Caki2 (cell line): ENCODE results near the gene PPIG. TPM values are rescaled to one million over a fixed set of nuclear protein-coding genes. Genes with fewer than 3 reads are reported as not detected.
"Not testable (repeated sequence)": the region's sequence is repeated elsewhere in the genome, so short reads cannot be mapped to it uniquely, and the experiment has no call there.

Experiments
- DNase-seq: peaks from one replicate; pipeline ENCODE4 v3.0.0-alpha.2; 2015; ENCODE audit warnings: low read depth
- in situ Hi-C: cut with HindIII; loops from 2 replicates; pipeline ENCODE4 v1.10.0; 2016; ENCODE audit warnings: low sequenced_read_pairs, low pct_unique_long_range_greater_than_20kb, mixed read lengths
- total RNA-seq: library from RNA; depleted of rRNA; stranded (reverse); fragments of >200 nt; shearing (Covaris generic); gene quantifications from 2 replicates; pipeline ENCODE4 v1.2.3, GENCODE V29; 2014; ENCODE audit warnings: low replicate concordance; rRNA removed

The PPIG gene
- total RNA-seq, result 11.7 and 21.1 TPM in 2 replicates

DNA sequence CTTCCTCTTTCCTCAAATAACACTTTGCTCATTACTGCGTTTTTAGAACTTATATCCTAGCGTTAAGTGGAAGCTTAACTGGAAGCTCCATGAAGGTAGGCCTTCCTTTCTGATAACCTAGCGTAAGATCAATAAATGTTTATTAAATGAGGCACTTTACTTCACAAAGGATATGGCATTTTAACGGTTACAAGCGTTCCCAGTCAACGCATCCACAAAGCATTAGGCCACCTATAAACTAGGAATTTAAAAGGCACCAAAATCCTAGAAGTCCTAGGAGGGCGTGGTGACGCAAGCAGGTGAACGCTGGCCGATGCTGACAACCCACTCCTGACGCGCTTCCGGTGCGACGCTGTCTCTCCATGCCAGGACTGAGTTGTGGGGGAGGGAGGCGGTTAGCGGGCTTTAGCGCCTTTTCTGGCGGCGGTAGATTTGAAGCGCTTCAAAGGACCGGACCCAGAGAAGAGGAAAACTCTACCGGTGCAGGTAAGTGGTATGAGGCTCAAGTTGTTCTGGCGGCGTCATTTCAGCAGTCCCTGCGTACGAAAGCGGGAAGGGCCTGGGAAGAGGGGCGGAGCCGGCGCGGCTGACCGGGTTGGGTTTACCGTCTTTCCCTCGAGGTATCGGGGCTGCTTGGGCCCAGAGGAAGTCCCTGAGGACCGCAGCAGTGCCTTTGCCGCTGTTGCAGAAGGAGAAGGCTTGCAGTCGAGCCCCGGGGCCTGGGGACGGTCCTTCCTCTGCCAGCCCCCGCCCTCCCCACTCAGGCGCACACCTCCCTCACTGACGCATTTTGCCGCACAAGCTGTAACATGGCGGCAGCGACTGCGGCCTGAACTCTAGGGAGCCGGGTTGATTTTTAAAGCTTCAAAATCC, at the start of gene PPIG:
Gene PPIG, plus strand, starts transcription at position 347 of the 873 bp plus-strand sequence. CDS start 19,691 bp downstream, outside the sequence.
- peak; percentile 88 for DNase-seq
- in situ Hi-C loops, result no loop called here

DNA sequence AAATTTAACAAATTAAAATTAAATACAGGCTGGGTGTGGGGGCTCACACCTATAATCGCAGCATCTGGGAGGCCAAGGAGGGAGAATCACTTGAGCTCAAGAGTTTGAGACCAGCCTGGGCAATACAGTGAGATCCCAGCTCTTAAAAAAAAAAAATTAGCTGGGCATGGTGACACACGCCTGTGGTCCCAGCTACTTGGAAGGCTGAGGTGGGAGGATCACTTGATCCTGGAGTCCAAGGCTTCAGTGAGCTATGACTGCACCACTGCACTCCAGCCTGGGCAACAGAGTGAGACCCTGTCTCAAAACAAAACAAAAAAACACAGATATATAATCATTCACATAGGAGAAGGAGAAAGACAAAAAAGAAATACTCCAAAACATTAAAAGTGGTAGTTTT, 44.7 kb upstream of the PPIG start:
- in situ Hi-C loops, DNase-seq: not testable (repeated sequence)

DNA sequence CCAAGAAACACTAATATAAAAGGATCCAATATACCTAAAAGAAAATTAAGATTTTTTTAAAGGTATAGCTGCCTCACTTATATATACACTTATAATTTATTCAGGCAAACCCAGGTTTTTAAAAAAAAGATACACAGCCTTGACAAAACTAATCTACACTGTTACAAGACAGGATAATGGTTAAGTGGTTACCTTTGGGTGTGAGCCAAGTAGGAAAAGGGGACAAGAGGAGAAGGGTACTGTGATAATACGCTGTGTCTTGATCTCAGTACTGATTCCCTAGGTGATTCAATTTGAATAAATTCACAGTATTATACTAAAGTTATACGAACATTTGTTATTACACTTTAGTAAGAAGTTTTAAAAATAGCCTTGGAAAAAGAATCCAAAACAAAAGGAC, 44.0 kb upstream of the PPIG start:
- in situ Hi-C loops, result no loop called here
- no peak for DNase-seq

DNA sequence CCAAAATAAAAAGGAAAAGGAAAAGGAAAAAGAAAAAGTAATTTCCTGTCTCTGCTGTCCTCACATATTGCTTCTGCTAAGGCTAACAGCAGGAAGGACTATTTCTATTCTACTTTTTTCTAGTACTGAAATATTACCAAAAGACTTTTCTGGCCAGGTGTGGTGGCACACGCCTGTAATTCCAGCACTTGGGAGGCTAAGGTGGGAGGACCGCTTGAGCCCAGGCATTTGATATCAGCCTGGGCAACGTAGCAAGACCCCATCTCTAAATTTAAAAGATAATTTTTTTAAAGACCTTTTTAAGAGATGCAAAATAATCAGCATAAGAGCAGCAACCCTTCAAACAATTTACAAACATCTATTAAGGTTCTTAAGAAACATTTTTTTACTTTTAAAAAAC, 41.7 kb upstream of the PPIG start:
- DNase-seq, result no peak
- in situ Hi-C loops, result no loop called here

DNA sequence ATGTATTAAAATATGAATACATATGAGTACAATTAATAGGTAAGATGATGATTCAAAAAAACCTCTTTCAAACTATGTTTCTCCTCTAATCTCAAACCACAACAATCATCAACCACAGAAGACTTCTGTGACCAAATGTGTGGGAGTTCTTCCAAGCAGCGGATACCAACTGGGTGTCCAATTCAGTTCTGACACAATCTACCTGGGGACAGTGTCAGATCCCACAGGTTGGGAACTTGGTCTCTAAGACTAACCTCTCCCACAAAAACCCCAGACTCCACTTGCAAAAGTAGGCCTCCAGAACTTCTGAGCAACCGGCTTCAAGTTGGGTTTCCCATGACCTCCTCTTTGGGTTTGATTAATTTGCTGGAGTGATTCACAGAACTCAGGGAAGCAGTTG, 37.4 kb upstream of the PPIG start:
- no peak for DNase-seq
- in situ Hi-C loops, result no loop called here

DNA sequence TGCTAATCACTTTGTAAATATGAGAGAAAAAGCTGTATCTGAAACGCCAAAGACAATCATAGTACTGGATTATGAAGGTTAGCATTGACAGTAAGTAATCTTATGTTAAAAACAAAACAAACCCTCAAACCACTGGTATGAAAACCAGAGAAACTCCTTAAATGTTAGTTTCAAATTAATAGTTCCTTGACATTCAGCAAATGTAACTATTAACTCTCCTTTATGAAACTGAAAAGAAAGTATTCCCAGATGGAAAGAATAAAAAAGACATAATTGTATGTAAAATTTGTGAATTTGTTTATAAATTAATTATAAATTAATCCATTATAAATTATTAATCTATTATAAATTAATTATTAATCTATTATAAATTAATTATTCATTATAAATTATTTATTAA, 22.8 kb upstream of the PPIG start:
- in situ Hi-C loops, result no loop called here
- DNase-seq, result no peak

DNA sequence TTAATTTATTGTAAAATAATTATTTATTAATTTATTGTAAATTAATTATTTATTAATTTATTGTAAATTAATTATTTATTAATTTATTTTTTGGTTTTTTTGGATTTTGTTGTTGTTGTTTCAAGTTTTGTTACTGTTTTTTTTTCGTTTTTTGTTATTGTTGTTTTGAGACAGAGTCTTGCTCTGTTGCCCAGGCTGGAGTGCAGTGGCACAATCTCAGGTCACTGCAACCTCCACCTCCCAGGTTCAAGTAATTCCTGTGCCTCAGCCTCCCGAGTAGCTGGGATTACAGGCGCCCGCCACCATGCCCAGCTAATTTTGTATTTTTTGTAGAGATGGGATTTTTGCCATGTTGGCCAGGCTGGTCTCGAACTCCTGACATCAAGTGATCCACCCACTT, 22.1 kb upstream of the PPIG start:
- in situ Hi-C loops, DNase-seq: not testable (repeated sequence)

DNA sequence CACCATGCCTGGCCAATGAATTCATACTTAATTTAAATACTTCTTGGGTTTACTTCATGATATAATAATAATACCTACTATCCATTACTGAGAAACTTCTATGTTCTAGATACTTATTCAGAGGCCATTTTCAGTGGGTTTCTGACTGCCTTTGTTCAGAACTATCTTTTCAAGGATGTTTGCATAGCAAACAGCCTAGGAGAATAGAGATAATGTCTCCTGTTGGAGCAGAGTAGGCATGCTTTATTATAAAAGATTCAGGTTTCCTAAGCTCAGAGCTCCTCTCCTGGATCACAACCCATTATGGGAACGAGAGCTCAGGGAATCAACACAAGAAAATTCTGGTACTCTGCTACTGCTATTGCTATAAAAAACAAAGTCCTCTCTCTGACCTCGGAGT, 21.6 kb upstream of the PPIG start:
- in situ Hi-C loops, result no loop called here
- DNase-seq, result no peak

DNA sequence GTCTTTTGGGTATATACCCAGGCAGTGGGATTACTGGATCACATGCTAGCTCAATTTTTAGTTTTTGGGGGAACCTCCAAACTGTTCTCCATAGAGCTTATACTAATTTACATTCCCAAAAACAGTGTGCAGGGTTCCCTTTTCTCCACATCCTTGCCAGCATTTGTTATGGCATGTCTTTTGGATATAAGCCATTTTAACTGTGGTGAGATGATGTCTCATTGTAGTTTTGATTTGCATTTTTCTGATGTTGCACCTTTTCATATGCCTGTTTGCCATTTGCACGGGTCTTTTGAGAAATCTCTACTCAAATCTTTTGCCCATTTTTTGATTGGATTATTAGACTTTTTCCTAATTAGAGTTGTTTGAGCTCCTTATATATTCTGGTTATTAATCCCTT, 18.5 kb upstream of the PPIG start:
- in situ Hi-C loops, result no loop called here
- no peak for DNase-seq

DNA sequence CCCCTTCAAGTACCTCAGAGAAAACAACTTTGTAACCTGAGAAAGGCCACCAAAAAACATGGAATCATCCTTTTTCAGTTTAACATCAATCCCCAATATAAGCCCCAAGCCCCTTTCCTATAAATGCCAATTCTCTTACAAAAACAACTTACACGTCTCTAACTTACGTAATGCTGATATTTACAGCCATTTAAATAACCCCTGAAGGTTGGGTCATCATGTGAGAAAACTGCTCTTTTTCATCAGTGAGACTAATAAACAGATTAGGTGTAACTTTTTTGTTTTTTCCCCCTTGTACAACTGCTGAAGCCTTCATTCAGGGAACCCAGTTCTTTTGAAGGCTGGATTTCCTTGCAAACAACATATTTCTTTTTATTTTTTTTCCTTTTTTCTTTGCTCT, 14.2 kb upstream of the PPIG start:
- no peak for DNase-seq
- in situ Hi-C loops, result no loop called here

DNA sequence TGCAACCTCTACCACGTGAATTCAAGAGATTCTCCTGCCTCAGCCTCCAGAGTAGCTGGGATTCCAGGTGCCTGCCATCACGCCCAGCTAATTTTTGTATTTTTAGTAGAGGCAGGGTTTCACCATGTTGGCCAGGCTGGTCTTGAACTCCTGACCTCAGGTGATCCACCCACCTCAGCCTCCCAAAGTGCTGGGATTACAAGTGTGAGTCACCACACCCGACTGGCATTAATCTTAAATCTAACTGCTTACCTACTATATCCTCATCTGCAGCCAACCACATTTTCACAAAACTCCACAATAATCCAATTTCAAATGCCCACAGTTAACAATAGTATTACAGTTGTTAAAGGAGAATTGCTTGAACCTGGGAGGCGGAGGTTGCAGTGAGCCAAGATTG, 13.4 kb upstream of the PPIG start:
- DNase-seq, in situ Hi-C loops: not testable (repeated sequence)

DNA sequence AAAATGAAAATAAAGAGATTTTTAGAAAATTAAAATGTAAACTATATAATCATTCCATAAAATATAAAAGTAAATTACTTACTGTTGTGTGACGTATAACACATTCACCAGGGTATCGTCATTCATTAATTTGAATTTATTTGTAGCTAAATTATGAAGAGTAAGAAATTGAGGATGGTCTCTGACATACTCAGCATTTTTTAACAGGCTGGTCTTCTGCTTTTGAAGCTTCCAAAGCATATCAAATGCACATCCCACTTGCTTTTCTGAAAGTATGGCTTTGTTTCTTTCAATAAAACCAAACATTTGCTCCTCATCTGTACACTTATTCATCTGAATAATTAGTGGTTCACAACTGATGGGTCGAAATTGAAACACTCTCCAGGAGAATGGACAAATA, 12.6 kb upstream of the PPIG start:
- in situ Hi-C loops, result no loop called here
- no peak for DNase-seq

DNA sequence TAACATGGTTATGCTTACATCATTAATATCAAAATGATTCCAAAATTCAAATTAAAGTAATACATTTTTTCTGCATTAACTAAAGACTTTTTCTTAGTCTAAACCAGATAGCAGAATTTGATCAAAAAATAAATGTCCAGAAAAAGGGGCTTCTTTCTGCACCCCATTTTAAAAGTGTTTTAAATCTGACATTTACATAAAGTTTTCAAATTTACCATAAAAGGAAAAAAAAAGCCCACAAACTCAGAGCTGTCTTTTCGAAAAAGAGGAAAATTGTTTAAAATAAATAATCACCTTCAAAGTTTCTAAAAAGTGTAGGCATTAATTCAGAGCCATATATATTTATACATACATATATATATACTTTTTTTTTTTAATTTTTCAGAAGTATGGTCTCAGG, 12.0 kb upstream of the PPIG start:
- DNase-seq, result no peak
- in situ Hi-C loops, result no loop called here

DNA sequence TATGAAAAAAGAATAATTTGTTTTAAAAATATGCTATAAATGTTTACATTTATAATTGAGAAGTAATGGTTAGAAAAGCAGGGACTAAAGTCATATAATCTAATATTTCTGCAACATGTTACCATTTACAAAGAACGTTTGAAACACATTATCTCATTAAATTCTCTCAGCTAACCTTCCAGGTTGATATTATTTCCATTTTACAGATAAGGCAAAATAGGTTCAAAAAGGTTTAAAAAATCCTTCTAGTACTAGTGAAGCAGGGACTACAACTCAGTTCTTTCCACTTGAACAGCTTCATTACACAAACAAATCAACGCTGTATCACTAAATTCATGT, 11.4 kb upstream of the PPIG start:
- in situ Hi-C loops, result no loop called here

DNA sequence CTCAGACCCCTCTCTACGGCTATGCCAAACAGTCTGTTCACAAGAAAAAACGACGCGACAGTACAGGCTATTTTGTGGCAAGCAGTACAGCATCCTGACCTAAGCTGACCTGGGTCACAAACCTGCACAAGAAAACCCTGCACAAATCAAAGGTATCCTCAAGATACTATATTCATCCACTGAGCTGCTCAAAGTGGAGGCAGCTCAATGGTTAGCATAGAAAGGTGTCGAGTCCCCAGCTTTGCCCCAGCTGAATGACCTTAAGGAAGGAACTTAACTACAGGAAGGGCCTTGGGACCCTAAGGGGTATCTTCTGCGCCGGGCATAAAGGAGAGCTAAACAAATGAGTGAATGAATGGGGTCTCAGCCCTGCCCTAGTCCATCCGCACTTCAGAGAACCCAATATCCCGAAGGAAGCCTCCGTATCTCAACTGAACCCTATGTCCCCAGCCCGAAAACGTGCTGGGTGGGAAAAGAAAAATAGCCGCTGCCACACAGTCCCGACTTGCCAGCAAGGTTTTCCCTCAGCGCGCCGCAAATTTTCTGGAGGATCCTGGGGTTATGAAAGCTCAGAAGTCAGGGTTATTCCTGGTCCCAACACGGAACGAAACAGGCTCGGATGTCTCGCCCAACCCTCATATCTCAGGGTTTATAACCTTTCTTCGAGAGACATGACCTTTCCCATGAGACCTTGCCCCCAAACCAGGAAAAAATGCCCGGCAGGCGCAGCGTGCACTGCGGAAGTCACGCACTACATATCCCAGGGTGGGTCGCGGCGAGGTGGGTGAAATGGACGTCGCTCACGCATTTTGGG, 10.8 kb upstream of the PPIG start, which contains the start of gene FASTKD1:
Gene FASTKD1, minus strand, starts transcription at position 706 of the 814 bp plus-strand sequence. CDS start 1,836 bp downstream, outside the sequence.
- in situ Hi-C loops, result no loop called here
- DNase-seq, result peak; percentile 83

More for the DNA sequence above, 11.4 kb upstream of the PPIG start:
- no peak for DNase-seq

DNA sequence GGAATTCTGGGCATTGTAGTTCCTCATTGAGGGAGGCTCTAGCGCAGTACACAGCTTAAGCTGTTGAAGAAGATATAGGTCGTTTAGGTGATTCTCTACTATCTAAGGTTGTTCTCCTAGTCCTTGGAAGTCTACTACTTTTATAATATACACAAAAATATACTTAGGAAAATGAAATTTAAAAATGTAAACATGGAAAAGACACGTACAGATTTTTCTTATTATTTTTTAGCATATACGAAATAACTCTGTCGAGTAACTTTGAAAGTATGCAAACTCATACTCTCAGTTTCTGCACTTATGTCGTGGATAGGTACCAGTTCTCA, 10.2 kb upstream of the PPIG start:
- in situ Hi-C loops, result no loop called here
- no peak for DNase-seq

DNA sequence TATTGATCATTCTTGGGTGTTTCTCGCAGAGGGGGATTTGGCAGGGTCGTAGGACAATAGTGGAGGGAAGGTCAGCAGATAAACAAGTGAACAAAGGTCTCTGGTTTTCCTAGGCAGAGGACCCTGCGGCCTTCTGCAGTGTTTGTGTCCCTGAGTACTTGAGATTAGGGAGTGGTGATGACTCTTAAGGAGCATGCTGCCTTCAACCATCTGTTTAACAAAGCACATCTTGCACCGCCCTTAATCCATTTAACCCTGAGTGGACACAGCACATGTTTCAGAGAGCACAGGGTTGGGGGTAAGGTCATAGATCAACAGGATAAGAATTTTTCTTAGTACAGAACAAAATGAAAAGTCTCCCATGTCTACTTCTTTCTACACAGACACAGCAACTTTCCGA, 9.6 kb upstream of the PPIG start:
- in situ Hi-C loops, result not testable (repeated sequence)

DNA sequence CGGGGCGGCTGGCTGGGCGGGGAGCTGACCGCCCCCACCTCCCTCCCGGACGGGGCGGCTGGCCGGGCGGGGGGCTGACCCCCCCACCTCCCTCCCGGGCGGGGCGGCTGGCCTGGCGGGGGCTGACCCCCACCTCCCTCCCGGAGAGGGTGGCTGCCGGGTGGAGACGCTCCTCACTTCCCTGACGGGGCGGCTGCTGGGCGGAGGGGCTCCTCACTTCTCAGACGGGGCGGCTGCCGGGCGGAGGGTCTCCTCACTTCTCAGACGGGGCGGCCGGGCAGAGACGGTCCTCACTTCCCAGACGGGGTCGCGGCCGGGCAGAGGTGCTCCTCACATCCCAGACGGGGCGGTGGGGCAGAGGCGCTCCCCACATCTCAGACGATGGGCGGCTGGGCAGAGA, 8.9 kb upstream of the PPIG start:
- in situ Hi-C loops, DNase-seq: not testable (repeated sequence)

More for the DNA sequence above, 9.6 kb upstream of the PPIG start:
- not testable (repeated sequence) for DNase-seq

DNA sequence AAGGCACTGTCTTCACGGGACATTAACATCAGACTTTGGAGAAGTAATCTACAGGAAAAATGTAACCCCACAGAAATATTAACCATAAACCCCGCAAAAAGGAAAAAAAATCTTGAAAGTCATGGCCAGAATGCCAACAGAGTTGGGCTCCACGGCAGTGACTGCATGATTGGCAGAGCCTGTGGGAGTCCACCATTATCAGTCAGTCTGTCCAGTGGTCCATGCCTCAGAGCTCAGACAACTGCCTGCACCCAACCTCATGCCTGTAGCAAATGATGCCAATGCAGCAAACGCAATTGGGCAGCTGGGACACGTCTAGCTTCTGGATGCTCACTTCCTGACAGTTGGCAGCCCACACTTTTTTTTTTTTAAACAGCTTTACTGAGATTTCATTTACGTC, 5.1 kb upstream of the PPIG start:
- DNase-seq, result no peak
- in situ Hi-C loops, result no loop called here
